ENCODE measurements around the gene MVB12B. TPM values are rescaled to one million over a fixed set of nuclear protein-coding genes. Genes with fewer than 3 reads are reported as not detected.

The MVB12B gene
- total and polyA plus RNA-seq, 9 donors: 7.0 to 23.1 (median 17.8) TPM

DNA sequence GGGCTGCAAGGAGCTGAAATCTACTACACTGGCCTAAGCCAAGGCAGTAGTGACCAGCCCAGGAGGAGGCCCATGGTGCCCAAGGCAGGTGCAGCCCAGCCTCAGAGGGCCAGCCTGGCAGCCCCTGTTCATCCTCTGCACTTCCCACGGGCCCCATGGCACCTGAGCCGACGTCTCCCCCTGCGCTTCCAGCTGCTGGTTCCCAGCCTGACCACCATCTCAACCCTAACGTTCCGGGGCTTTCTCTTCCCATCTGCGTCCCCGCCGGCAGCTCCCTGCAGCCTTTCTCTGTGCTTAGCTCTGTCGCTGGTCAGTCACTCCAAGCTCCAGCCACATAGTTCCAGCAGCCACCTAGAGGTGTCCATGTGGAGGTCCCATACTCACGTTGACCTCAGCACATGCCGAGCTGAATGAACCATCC lies 181.6 kb downstream of the MVB12B start:
- Histone ChIP-seq H3K4me3 (no peak overlapping the region), H3K36me3 (no peaks in the 10 kb centered on the region), H3K27me3 (no peaks in the 10 kb centered on the region), H3K4me1 (ENCODE audit: insufficient read depth) (no peaks in the 10 kb centered on the region), H3K9me3 (no peaks in the 10 kb centered on the region), H3K27ac (no peak overlapping the region)
- 46 to 53% (median 46%) methylated on average over 12 of the region's 12 CpGs for WGBS, 3 donors
- peak in 1 of 5 donors; percentile 24 for DNase-seq
- intact Hi-C loops (cut with DNase I): loop anchor here in 1 of 4 donors (10.0 kb wide), 1 partner anchor 277 kb away; no protein-coding TSS in a partner anchor
- no peak for TF ChIP-seq POLR2A (IDR thresholded peaks at IDR 0.05)

DNA sequence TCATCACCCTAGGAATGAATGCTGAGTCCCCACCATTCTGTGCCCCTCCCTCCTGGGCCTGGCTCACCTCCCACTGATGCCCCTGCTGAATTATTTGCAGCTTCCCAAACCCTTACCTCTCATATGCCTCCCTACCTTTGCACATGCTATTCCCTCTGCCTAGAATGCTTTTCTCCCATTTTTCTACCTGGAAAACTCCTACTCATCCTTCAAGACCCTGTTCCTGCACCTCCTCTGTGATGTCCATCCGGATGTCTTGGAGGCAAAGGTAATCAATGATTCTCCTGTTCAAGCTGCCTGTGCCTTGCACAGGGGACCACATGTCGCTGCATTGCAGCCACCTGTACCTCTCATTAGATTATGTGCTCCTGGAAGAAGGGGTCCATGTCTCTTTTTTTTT lies 182.3 kb downstream of the MVB12B start:
- TF ChIP-seq, protein P1, sequence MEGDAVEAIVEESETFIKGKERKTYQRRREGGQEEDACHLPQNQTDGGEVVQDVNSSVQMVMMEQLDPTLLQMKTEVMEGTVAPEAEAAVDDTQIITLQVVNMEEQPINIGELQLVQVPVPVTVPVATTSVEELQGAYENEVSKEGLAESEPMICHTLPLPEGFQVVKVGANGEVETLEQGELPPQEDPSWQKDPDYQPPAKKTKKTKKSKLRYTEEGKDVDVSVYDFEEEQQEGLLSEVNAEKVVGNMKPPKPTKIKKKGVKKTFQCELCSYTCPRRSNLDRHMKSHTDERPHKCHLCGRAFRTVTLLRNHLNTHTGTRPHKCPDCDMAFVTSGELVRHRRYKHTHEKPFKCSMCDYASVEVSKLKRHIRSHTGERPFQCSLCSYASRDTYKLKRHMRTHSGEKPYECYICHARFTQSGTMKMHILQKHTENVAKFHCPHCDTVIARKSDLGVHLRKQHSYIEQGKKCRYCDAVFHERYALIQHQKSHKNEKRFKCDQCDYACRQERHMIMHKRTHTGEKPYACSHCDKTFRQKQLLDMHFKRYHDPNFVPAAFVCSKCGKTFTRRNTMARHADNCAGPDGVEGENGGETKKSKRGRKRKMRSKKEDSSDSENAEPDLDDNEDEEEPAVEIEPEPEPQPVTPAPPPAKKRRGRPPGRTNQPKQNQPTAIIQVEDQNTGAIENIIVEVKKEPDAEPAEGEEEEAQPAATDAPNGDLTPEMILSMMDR (IDR thresholded peaks at IDR 0.05): no peak
- TF ChIP-seq POLR2A (IDR thresholded peaks at IDR 0.05) (no peak), EP300 (IDR thresholded peaks at IDR 0.05) (no peak)
- 91 to 98% (median 96%) methylated on average over 2 of the region's 2 CpGs for WGBS, 3 donors
- Histone ChIP-seq H3K36me3 (no peaks in the 10 kb centered on the region), H3K27me3 (no peaks in the 10 kb centered on the region), H3K27ac (no peak overlapping the region), H3K9me3 (no peaks in the 10 kb centered on the region), H3K4me1 (ENCODE audit: insufficient read depth) (no peaks in the 10 kb centered on the region), H3K4me3 (no peak overlapping the region)
- DNase-seq: peak in 1 of 5 donors; percentile 3
- intact Hi-C loops (cut with DNase I): loop anchor here in 1 of 4 donors (10.0 kb wide), 1 partner anchor 276 kb away; no protein-coding TSS in a partner anchor

DNA sequence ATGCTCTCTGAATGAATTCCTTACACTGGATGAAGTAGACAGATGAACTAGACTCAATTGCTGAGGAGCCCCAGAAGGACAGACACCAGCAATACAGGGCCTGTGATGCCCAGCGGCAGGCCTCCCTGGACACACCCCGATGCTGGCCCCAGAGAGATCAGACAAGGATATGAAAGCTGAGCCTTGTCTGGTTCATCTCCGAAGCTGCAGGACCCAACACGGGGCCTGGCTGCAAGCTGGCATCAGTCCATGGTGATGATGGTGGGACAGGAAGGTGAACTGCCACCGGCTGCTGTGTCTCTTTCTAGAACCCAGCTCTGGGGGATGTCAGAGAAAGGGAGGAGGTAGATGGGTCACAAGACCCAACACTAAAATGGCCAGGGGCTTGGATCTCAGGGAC lies 183.1 kb downstream of the MVB12B start:
- Histone ChIP-seq H3K4me1 (ENCODE audit: insufficient read depth) (no peaks in the 10 kb centered on the region), H3K27ac (no peak overlapping the region), H3K9me3 (no peaks in the 10 kb centered on the region), H3K36me3 (no peaks in the 10 kb centered on the region), H3K27me3 (no peaks in the 10 kb centered on the region), H3K4me3 (no peak overlapping the region)
- TF ChIP-seq, protein P1 (IDR thresholded peaks at IDR 0.05): no peak
- no peak for TF ChIP-seq POLR2A (IDR thresholded peaks at IDR 0.05)
- no peak for TF ChIP-seq EP300 (IDR thresholded peaks at IDR 0.05)
- peak in 1 of 5 donors; percentile 14 for DNase-seq
- WGBS, 3 donors: 79 to 83% (median 82%) methylated on average over 5 of the region's 5 CpGs
- intact Hi-C loops (cut with DNase I): loop anchor here in 1 of 4 donors (10.0 kb wide), 1 partner anchor 275 kb away; no protein-coding TSS in a partner anchor

DNA sequence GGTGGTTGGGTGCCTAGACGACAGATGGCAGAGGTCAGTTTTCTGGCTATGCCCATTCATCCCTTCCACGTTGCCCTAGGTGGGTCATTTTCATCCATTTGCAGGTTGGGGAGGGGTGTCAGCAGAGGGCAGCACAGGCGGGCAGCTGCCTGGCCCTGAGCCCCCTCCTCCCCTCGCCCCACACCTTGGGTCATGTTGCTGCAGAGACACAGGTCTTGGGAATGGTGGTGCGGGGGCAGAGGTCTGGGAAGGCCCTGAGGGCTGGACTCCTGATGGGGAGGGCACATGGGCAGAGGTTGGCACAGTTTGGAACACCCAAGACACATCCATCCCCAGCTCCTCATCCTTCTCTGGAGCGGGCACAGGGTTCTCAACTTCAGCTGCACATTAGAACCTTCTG lies 183.9 kb downstream of the MVB12B start:
- Histone ChIP-seq H3K4me3 (no peak overlapping the region), H3K27me3 (no peaks in the 10 kb centered on the region), H3K36me3 (no peaks in the 10 kb centered on the region), H3K9me3 (no peaks in the 10 kb centered on the region), H3K4me1 (ENCODE audit: insufficient read depth) (no peaks in the 10 kb centered on the region), H3K27ac (no peak overlapping the region)
- DNase-seq: peak in 1 of 5 donors; percentile 23
- TF ChIP-seq POLR2A (IDR thresholded peaks at IDR 0.05) (no peak), EP300 (IDR thresholded peaks at IDR 0.05) (no peak)
- TF ChIP-seq, protein P1 (IDR thresholded peaks at IDR 0.05): no peak
- 50 to 72% (median 56%) methylated on average over 6 of the region's 6 CpGs for WGBS, 3 donors
- intact Hi-C loops (cut with DNase I): no loop called here

DNA sequence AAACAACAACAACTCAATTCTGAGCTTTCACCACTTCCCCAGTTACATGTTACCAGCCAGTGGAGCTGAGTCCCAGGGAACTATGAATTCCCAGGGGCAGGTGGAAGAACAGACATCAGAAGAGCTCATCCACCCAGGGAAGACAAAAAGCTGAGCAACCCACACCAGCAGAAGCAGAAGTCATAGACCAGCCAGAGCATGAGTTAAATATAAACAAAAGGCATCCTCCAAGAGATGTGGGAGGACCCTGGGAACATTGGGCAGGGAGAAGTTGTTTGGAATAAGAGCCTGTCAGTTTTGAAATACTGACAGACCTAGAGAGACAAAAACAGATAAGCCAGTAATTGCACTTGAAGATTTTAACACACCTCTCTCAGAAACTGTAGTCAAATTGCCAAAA lies 184.8 kb downstream of the MVB12B start:
- H3K4me1 ChIP-seq (ENCODE audit: insufficient read depth): no peaks in the 10 kb centered on the region
- H3K36me3 ChIP-seq: no peaks in the 10 kb centered on the region
- intact Hi-C loops (cut with DNase I): no loop called here
- no peak overlapping the region for H3K4me3 ChIP-seq
- H3K9me3 ChIP-seq: no peaks in the 10 kb centered on the region
- peak in 1 of 5 donors; percentile 1 for DNase-seq
- no peaks in the 10 kb centered on the region for H3K27me3 ChIP-seq
- H3K27ac ChIP-seq: no peak overlapping the region
- TF ChIP-seq POLR2A (IDR thresholded peaks at IDR 0.05) (no peak), EP300 (IDR thresholded peaks at IDR 0.05) (no peak)
- TF ChIP-seq, protein P1 (IDR thresholded peaks at IDR 0.05): no peak
